K562 (cell line): ENCODE data around the gene TBL2. TPM values are rescaled to one million over a fixed set of nuclear protein-coding genes. Genes with fewer than 3 reads are reported as not detected.
A peak's percentile ranks its signal among the peaks of the same experiment; 100 is the strongest.

ENCODE experiments used
- ARID2 ChIP-seq: fragments of 450-650 bp; IDR thresholded peaks from 2 replicates; pipeline ENCODE4 v1.6.1; 2017; ENCODE audit warnings: antibody characterized with exemption, mild to moderate bottlenecking
- ASH1L ChIP-seq: fragments of 450-650 bp; IDR thresholded peaks from 2 replicates; pipeline ENCODE4 v1.6.1; 2018; ENCODE audit warnings: borderline replicate concordance, mild to moderate bottlenecking, low read depth; ENCODE audit not compliant: partially characterized antibody
- ATF7 ChIP-seq: fragments of 450-650 bp; IDR thresholded peaks from 2 replicates; pipeline ENCODE4 v1.7.1; 2014; ENCODE audit warnings: mild to moderate bottlenecking, moderate library complexity
- CSDE1 ChIP-seq, 2 experiments: fragments of 450-650 bp; IDR thresholded peaks; 2 replicates each; pipeline ENCODE4 v1.6.1; 2016; ENCODE audit warnings: mild to moderate bottlenecking in 1 of 2
- MAFG ChIP-seq: fragments of 450-650 bp; conservative IDR thresholded peaks from 2 replicates; pipeline ENCODE4 v1.6.1; 2016; ENCODE audit warnings: missing genetic modification characterization, missing compliant biosample characterization
- NR3C1 ChIP-seq: sonication (generic); formaldehyde crosslinking; IDR thresholded peaks from 2 replicates; pipeline ENCODE4 v1.8.1; 2022; ENCODE audit warnings: missing genetic modification reagents
- OTX1 ChIP-seq: fragments of 450-650 bp; formaldehyde crosslinking; IDR thresholded peaks from 2 replicates; pipeline ENCODE4 v1.4.0; 2022; ENCODE audit warnings: mild to moderate bottlenecking
- PURB ChIP-seq: sonication (generic); formaldehyde crosslinking; IDR thresholded peaks from 2 replicates; pipeline ENCODE4 v1.9.0; 2021; ENCODE audit warnings: low read depth, mild to moderate bottlenecking, missing genetic modification reagents
- RFX1 ChIP-seq: fragments of 450-650 bp; IDR thresholded peaks from 2 replicates; pipeline ENCODE4 v1.6.1; 2016; ENCODE audit warnings: mild to moderate bottlenecking, moderate library complexity
- SMAD4 ChIP-seq: fragments of 250-450 bp; sonication (Bioruptor Pico); conservative IDR thresholded peaks from 2 replicates; pipeline ENCODE4 v1.8.0; 2021; ENCODE audit warnings: inconsistent platforms, mild to moderate bottlenecking, moderate library complexity
- TCFL5 ChIP-seq: fragments of 250-450 bp; sonication (Bioruptor Pico); conservative IDR thresholded peaks from 2 replicates; pipeline ENCODE4 v1.6.1; 2021; ENCODE audit warnings: mild to moderate bottlenecking, moderate library complexity, matching md5 sums
- TRIM28 ChIP-seq: fragments of 450-650 bp; IDR thresholded peaks from 2 replicates; pipeline ENCODE4 v1.6.1; 2017
- ZBTB7A ChIP-seq: IDR thresholded peaks from 2 replicates; pipeline ENCODE4 v1.6.1; 2011; ENCODE audit warnings: low read depth, mild to moderate bottlenecking, low read length, moderate library complexity, borderline replicate concordance; ENCODE audit not compliant: control insufficient read depth
- ZBTB8A ChIP-seq: fragments of 450-650 bp; IDR thresholded peaks from 2 replicates; pipeline ENCODE4 v1.6.1; 2018; ENCODE audit warnings: mild to moderate bottlenecking, moderate library complexity; ENCODE audit not compliant: partially characterized antibody
- ZNF134 ChIP-seq: fragments of 250-450 bp; sonication (Bioruptor Pico); conservative IDR thresholded peaks from 2 replicates; pipeline ENCODE4 v1.4.0; 2020
- ZNF253 ChIP-seq: fragments of 250-450 bp; sonication (Bioruptor Pico); conservative IDR thresholded peaks from 2 replicates; pipeline ENCODE4 v1.6.1; 2021; ENCODE audit warnings: mild to moderate bottlenecking
- ZNF444 ChIP-seq: fragments of 250-450 bp; sonication (Bioruptor Pico); IDR thresholded peaks from 2 replicates; pipeline ENCODE4 v1.4.0; 2020; ENCODE audit warnings: mild to moderate bottlenecking, moderate library complexity
- ZNF778 ChIP-seq: fragments of 450-650 bp; formaldehyde crosslinking; IDR thresholded peaks from 2 replicates; pipeline ENCODE4 v1.4.0; 2020; ENCODE audit warnings: mild to moderate bottlenecking, moderate library complexity
- polyA plus RNA-seq, 8 experiments: library from polyadenylated mRNA; depleted of rRNA in 4 of 8; stranded (reverse) in 5 of 8; unstranded in 3 of 8; fragments of >200 nt; fragmentation: Nextera tagmentation in 2 of 8; fragmentation: Illumina TruSeq in 1 of 8; extraction: Ambion mirVana in 2 of 8; extraction: Trizol in 1 of 8; gene quantifications; 2 replicates each; pipeline versions ENCODE4 v1.2.1 to v1.2.3, GENCODE V29; 2011 to 2014; ENCODE audit warnings: inconsistent platforms in 1 of 8, missing spikeins in 1 of 8
- total RNA-seq, 7 experiments: library from RNA; depleted of rRNA in 6 of 7; stranded (reverse); fragments of >200 nt in 6 of 7; fragmentation: Illumina TruSeq in 2 of 7; extraction: Trizol in 2 of 7; gene quantifications; 2 replicates each; pipeline versions ENCODE4 v1.2.1 to v1.2.3, GENCODE V29; 2011 to 2021; ENCODE audit warnings: low replicate concordance in 1 of 7
- TF ChIP-seq, protein P1 (sequence below): sonication (generic); formaldehyde crosslinking; IDR thresholded peaks from 2 replicates; pipeline ENCODE4 v1.8.1; 2023; ENCODE audit warnings: mild to moderate bottlenecking, missing genetic modification reagents
- TF ChIP-seq, protein P2 (sequence below): fragments of 250-450 bp; sonication (Bioruptor Pico); IDR thresholded peaks from 2 replicates; pipeline ENCODE4 v1.5.0; 2020; ENCODE audit warnings: mild to moderate bottlenecking
- TF ChIP-seq, protein P3 (sequence below): fragments of 450-650 bp; IDR thresholded peaks from 2 replicates; pipeline ENCODE4 v1.6.1; 2016; ENCODE audit warnings: antibody characterized with exemption
- TF ChIP-seq, protein P4 (sequence below): sonication (generic); formaldehyde crosslinking; IDR thresholded peaks from 2 replicates; pipeline ENCODE4 v1.8.1; 2022; ENCODE audit warnings: missing genetic modification reagents

TBL2 gene
- total and polyA plus RNA-seq, 9 of the 15 experiments (the other 6 are each of a cell fraction or from before 2014, with no cell fraction given), result 2.5 to 123 (median 49.2) TPM

DNA sequence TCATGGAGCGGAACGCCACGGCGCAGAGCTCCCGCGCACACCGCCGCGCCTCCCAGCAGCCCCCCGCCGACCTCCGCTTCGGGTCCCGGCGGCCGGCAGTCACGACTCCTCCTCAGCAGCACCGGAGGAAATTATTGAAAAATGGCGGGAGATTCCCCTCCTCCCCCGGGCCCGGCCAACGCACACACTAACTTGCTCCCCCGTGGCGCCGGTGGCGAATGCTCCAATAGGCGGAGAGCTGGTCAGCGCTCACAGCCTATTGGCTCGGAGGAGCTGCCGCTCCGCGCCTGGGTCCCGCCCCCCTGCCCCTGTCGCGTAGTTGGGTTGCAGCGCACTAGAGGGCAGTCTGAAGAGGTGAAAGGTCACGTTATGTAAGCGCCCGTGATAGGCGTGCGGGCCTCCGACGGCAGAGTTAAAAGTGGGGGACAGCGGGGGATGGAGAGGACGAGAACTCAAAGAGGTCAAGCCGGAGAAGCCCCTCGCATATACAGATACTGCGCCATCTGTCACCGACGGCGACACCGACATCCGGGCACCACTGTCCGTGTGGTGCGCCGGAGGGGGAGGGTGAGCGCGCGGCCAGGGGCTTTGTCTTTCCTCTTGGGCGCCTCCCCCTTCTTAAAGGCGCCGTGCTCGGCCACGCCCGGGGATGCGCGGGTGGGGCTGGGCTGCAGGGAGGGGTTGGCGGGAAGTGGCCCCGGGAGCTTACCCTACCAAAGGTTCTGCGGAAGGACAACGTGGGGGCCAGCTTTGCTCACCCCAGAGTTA, 56.1 kb downstream of the TBL2 start, which contains the start of gene BAZ1B (continued):
- TF ChIP-seq, protein P1, sequence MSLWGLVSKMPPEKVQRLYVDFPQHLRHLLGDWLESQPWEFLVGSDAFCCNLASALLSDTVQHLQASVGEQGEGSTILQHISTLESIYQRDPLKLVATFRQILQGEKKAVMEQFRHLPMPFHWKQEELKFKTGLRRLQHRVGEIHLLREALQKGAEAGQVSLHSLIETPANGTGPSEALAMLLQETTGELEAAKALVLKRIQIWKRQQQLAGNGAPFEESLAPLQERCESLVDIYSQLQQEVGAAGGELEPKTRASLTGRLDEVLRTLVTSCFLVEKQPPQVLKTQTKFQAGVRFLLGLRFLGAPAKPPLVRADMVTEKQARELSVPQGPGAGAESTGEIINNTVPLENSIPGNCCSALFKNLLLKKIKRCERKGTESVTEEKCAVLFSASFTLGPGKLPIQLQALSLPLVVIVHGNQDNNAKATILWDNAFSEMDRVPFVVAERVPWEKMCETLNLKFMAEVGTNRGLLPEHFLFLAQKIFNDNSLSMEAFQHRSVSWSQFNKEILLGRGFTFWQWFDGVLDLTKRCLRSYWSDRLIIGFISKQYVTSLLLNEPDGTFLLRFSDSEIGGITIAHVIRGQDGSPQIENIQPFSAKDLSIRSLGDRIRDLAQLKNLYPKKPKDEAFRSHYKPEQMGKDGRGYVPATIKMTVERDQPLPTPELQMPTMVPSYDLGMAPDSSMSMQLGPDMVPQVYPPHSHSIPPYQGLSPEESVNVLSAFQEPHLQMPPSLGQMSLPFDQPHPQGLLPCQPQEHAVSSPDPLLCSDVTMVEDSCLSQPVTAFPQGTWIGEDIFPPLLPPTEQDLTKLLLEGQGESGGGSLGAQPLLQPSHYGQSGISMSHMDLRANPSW, result no peak
- no peak for TF ChIP-seq NR3C1 (CRISPR knock-in tag)
- TF ChIP-seq, protein P2, sequence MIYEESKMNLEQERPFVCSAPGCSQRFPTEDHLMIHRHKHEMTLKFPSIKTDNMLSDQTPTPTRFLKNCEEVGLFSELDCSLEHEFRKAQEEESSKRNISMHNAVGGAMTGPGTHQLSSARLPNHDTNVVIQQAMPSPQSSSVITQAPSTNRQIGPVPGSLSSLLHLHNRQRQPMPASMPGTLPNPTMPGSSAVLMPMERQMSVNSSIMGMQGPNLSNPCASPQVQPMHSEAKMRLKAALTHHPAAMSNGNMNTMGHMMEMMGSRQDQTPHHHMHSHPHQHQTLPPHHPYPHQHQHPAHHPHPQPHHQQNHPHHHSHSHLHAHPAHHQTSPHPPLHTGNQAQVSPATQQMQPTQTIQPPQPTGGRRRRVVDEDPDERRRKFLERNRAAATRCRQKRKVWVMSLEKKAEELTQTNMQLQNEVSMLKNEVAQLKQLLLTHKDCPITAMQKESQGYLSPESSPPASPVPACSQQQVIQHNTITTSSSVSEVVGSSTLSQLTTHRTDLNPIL (CRISPR knock-in tag), result no peak
- TF ChIP-seq ZNF778, result no peak
- TF ChIP-seq ZNF253 (CRISPR knock-in tag), result no peak
- TF ChIP-seq OTX1 (CRISPR knock-in tag), result 0 out of 2 replicates have a peak, but pooled peaks have one; percentile 4
- TF ChIP-seq ASH1L, result peak; percentile 95
- TF ChIP-seq, protein P3, sequence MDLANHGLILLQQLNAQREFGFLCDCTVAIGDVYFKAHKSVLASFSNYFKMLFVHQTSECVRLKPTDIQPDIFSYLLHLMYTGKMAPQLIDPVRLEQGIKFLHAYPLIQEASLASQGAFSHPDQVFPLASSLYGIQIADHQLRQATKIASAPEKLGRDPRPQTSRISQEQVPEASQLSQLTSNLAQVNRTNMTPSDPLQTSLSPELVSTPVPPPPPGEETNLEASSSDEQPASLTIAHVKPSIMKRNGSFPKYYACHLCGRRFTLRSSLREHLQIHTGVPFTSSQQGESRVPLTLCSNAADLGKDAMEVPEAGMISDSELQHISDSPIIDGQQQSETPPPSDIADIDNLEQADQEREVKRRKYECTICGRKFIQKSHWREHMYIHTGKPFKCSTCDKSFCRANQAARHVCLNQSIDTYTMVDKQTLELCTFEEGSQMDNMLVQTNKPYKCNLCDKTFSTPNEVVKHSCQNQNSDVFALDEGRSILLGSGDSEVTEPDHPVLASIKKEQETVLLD, result peak; percentile 15; the same call in 1 of the 2 replicates
- TF ChIP-seq, protein P4, sequence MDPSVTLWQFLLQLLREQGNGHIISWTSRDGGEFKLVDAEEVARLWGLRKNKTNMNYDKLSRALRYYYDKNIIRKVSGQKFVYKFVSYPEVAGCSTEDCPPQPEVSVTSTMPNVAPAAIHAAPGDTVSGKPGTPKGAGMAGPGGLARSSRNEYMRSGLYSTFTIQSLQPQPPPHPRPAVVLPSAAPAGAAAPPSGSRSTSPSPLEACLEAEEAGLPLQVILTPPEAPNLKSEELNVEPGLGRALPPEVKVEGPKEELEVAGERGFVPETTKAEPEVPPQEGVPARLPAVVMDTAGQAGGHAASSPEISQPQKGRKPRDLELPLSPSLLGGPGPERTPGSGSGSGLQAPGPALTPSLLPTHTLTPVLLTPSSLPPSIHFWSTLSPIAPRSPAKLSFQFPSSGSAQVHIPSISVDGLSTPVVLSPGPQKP (CRISPR knock-in tag), result no peak
- no peak; the same call in 1 of the 2 replicates for TF ChIP-seq TRIM28
- no peak for TF ChIP-seq ZNF134 (CRISPR knock-in tag)
- TF ChIP-seq RFX1, result no peak
- TF ChIP-seq ARID2, result no peak
- peak; percentile 64; the same call in 1 of the 2 replicates for TF ChIP-seq ZNF444 (CRISPR knock-in tag)
- peak; percentile 90 for TF ChIP-seq SMAD4 (CRISPR knock-in tag)
- peak; percentile 91; the same call in 1 of the 2 replicates for TF ChIP-seq ZBTB7A
- peak; percentile 91 for TF ChIP-seq ATF7
- TF ChIP-seq ZBTB8A, result no peak
- TF ChIP-seq TCFL5 (CRISPR knock-in tag), result no peak
- TF ChIP-seq PURB, result no peak
- no peak for TF ChIP-seq CSDE1 (IDR thresholded peaks at IDR 0.05)
- TF ChIP-seq MAFG (tag), result no peak
